DMS153 (cell line): Measurements from ENCODE around the gene GPR50.

ENCODE experiments used
- DNase-seq: peaks from one replicate; lab custom pipeline; 2025; lab: John Stamatoyannopoulos, UW

The GPR50 gene

DNA sequence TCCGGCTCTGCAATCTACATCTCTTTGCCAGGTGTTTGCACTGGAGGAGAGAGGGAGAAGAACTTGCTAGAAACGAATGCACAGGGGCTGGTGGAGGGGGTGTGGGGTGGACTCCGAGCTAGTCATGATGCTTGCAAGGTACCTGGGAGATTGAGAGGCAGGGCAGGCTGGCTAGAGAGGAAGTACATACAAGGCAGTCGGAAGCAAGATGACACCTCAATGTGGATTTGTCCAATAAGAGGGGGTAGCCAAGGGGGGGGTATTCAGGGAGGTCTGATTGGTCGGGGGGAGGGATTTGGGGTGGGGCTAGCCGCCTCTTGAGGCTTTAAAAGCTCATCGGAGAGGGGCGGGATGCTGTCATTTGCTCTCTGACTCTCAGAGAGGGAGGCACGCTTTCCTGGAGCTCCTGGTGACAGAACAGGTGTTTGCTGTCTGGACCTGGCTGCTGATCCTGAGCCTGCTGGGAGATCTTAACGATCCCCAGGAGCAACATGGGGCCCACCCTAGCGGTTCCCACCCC lies at the start of gene GPR50:
GPR50 (plus strand) TSS at position 354 of the 520 bp plus-strand sequence; CDS start at position 492, 138 bp downstream.
- peak; percentile 85 for DNase-seq

DNA sequence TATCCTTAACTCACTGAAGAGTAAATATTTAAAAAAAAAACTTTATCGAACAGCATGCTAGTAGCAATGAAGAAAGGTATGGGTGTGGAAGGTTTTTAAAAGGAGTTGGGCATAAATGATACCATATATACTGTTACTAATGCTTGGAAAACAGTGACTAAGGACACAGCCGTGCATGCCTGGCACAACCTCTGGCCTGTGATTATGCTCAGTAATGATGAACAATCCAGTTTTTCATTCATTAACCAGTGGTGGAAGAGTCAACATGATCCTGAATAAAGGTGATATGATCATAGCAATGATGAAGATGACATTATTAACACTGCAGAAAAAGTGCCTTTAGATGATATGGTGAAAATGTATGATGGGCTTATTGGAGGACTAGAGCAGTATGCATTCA lies 43.9 kb upstream of the GPR50 start:
- DNase-seq, result no peak

- DNase-seq, result peak; percentile 4
These were observed 24.6 kb upstream of the GPR50 start for GRCh38 chrX:151151665-151152267.

DNA sequence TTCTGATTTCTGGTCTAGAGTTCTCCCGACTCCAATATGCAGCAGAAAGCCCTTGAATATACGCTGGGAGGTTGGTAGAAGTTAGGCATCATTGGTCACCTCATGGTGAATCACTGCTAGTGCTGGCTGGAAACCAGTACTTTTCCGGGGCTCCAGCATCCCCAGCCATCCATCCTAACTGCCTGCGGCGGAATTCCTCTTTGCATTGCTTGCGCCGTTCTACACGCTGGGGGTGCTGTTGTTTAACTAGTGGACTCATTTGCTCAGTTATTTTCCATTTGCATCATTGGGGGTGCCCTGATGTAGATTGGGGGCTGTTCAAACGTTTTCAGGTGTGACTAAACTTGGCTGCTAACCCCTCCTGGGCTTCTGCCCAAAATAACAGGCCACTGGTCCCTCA lies 23.3 kb upstream of the GPR50 start:
- no peak for DNase-seq

- no peak for DNase-seq
These were observed 22.7 kb upstream of the GPR50 start for GRCh38 chrX:151153667-151154066.

- DNase-seq, result no peak
These were observed 21.1 kb upstream of the GPR50 start for GRCh38 chrX:151155234-151155633.

DNA sequence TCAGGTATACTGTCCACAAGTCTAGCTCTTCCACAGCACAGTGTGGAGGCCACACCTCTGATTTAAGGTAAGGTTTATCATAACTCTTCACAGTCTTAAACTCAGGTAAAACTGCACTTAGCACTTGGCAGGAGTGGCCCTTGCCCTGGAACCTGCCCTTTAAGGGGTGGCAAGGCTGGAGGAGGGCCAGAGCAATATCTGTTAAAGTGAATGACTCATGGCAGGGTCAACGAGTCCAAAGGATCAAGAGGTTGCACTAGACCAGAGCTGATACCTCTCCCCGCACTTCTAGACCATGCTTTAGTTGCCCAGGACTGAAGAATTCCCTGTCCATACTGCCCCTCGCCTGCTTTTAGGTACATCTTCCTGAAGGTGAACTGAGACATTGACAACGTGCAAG lies 14.7 kb upstream of the GPR50 start:
- DNase-seq, result no peak

GRCh38 chrX:151167791-151168345 lies 8.5 kb upstream of the GPR50 start:
- DNase-seq, result no peak

DNA sequence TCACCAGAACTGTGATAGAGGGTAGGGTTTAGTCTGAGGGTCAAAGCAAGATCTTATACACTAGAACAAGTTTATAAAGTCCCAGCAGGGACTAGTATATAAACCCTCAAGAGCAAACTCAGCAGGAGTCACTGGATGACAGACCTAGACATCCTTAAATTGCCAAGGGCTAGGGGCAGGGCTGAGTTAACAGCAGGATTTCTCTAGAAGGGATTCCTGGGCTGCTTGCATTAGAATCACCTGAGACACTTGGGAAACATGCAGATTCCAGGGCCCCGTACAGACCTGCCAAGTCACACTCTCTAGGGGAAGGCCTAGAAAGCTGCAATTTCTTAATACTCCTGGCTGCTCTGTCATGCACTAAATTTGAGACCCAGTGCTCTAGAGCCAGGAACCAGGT lies 6.6 kb upstream of the GPR50 start:
- DNase-seq, result no peak

GRCh38 chrX:151174581-151175282 lies 1.7 kb upstream of the GPR50 start:
- DNase-seq, result no peak

GRCh38 chrX:151175283-151176062 lies 911 bp upstream of the GPR50 start:
- DNase-seq, result no peak

- no peak for DNase-seq
These were observed 1.0 kb downstream of the GPR50 start for GRCh38 chrX:151177141-151178027.

DNA sequence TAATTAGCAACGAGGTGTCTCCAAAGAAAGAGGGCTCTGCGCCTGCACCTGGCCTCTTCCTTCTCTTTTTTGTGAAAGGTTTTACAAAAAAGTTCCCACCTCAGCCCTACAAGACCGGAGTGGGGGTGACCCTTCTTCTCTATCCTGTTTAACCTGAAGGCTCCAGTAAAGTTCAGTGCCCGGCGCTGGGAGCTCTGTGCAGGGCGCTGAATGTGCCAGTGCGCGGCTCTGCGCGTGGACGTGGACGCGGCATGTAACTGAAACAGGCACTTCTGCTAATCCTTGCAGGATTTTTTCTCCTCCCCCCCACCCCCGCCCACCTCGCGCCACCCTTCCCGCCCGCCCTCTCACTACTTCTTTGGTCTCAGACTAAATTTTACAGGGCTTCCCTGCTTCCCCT lies 2.4 kb downstream of the GPR50 start:
- no peak for DNase-seq

- DNase-seq, result no peak
These were observed 4.0 kb downstream of the GPR50 start for GRCh38 chrX:151180400-151180799.

GRCh38 chrX:151181088-151181487 lies 4.7 kb downstream of the GPR50 start:
- DNase-seq, result no peak

- no peak for DNase-seq
These were observed 6.9 kb downstream of the GPR50 start for GRCh38 chrX:151183233-151183753.

GRCh38 chrX:151183912-151184565 lies 7.7 kb downstream of the GPR50 start:
- no peak for DNase-seq

DNA sequence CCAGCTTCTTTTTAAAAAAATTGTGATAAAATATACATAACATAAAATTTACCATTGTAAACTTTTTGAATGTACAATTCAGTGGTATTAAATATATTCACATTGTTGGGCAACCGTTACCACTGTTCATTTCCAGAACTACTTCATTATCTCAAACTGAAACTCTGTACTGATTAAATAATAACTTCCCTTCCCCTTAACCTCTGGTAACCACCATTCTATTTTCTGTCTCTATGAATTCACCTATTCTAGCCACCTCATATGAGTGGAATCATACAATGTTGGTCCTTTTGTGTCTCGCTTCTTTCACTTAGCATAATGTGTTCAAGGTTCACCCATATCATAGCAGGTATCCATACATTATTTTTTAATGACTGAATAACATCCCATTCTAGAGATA lies 8.3 kb downstream of the GPR50 start:
- no peak for DNase-seq

- DNase-seq, result no peak
These were observed 30.5 kb downstream of the GPR50 start for GRCh38 chrX:151206871-151207270.

DNA sequence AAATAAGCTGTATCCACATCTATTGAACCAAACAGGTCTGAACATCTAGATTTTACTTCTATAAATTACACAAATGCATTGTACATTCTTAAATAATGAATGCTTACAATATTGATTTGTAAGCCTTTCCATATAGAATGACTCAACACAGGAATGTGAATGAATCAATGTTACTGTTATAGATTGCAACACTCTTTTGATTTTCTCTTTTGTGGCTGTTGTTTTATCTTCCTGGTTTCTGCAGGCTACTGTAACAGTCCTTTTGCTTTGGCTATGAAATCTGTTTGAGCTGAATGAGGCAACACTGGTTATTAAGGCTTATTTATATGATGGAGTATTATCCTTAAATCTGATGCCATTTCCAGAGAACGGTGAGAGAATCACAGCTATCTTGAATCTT lies 49.5 kb downstream of the GPR50 start:
- no peak for DNase-seq

DNA sequence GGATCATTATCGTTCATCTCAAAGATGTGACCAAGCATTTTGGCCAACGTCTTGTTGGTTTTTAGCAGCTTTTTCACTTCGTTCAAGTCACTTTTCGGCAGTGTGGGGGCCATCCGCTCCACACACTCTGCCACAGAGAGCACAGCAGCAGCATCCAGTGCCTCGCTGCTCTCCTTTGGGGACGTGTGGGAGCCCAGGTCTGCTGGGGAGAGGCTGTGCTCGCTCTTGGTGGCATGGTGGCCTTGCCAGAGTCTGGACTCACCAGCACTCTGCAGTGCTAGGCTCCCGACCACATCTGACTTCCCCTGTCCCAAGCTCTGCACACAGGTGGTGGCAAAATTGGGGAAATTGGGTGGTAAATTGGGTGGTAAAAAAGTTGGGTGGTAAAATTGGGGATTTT lies 50.6 kb downstream of the GPR50 start:
- no peak for DNase-seq
